Adrenal gland (tissue), 5 donors: Measurements from ENCODE around the gene C2orf69.

Experiments
- CTCF ChIP-seq, 6 experiments: fragments of 450-650 bp in 4 of 6; fragments of 200-600 bp in 2 of 6; sonication (generic) in 1 of 6; IDR thresholded peaks; 1 replicate in 5 of 6; 2 replicates in 1 of 6; pipeline versions ENCODE4 v1.5.1 to v1.8.0; 2016 to 2021; ENCODE audit warnings: antibody characterized with exemption in 6 of 6, mild to moderate bottlenecking in 2 of 6, moderate library complexity in 1 of 6
- POLR2A ChIP-seq, 2 donors: fragments of 450-650 bp; IDR thresholded peaks; one replicate each; pipeline ENCODE4 v1.6.1; 2017; ENCODE audit warnings: antibody characterized with exemption in 2 of 2, mild to moderate bottlenecking in 2 of 2, moderate library complexity in 1 of 2
- donor health status: DM: no; HTN: no; CAD: no.

DNA sequence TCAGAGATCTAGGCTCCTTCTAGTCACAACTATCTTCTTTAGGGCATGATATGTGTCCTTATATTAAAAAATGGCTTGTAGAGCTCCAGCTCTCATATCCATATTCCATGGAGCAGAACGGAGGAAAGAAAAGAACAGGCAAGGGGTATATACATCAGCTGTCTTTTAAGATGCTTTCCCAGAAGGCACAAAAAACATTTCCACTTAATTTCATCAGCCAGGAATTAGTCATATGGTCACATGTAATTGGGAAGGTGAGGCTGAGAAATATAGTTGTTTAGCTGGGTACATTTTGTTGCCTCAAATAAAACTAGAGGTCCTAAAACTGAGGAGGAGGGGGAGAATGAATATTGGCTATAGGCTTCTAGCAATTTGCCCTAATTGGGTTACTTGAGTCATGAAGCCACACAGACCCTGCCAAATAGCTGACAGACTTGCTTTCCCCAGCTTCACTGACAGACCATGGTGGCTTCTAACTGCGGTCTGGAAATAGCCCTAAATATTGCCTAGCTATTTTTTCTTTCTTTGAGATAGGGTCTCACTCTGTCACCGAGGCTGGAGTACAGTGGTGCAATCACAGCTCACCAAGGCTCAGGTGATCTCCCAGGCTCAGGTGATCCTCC is 64.3 kb downstream of the C2orf69 start:
- TF ChIP-seq POLR2A (IDR thresholded peaks at IDR 0.05) = no peak
- TF ChIP-seq CTCF (IDR thresholded peaks at IDR 0.05) = no peak
